Vein endothelial cell (primary cell): ENCODE results near the gene FCN2. TPM values are rescaled to one million over a fixed set of nuclear protein-coding genes. Genes with fewer than 3 reads are reported as not detected.

ENCODE experiments used
- small RNA-seq: library from RNA; depleted of rRNA; stranded (forward); fragments of <200 nt; gene quantifications from one replicate; pipeline ENCODE3, GENCODE V24; 2012
- total RNA-seq: library from RNA; depleted of rRNA; stranded (reverse); fragments of >200 nt; gene quantifications from 2 replicates; pipeline ENCODE4 v1.2.3, GENCODE V29; 2012

The FCN2 gene
- total RNA-seq, result not detected in 2 replicates

GRCh38 chr9:134880484-134881312 is at the start of gene FCN2:
FCN2 (plus strand) TSS chr9:134880810; CDS start chr9:134880822, 12 bp downstream.

GRCh38 chr9:134917431-134918373 is 37.1 kb downstream of the FCN2 start, which contains the start of gene FCN1:
FCN1 (minus strand) TSS chr9:134917912; CDS start chr9:134917871, 41 bp downstream.

Small RNAs within 50 kb of the gene (small RNA-seq; reads per million reads assigned to genes)
- gene AL603650.1 (not detected), gene MIR3689A (not detected), gene MIR3689B (not detected), gene MIR3689C (not detected), gene MIR3689D1 (not detected), gene MIR3689D2 (not detected), gene MIR3689E (not detected), gene MIR3689F (not detected)

Other genes starting within 250 kb of the FCN2 start
- gene COL5A1, start 239.0 kb upstream of the FCN2 start, total RNA-seq, result 44.7 and 91.1 TPM in 2 replicates
- not detected in 2 replicates for gene FCN1, start 37.1 kb downstream of the FCN2 start, total RNA-seq
- 0.98 and 1.1 TPM in 2 replicates for gene OLFM1, start 206.9 kb downstream of the FCN2 start, total RNA-seq